ENCODE results near the gene PLEKHA5. TPM values are rescaled to one million over a fixed set of nuclear protein-coding genes. Genes with fewer than 3 reads are reported as not detected.
A peak's percentile ranks its signal among the peaks of the same experiment; 100 is the strongest.

Gene PLEKHA5
- total RNA-seq, 4 donors from 2014 or later: 12.6 to 195 (median 49.6) TPM

DNA sequence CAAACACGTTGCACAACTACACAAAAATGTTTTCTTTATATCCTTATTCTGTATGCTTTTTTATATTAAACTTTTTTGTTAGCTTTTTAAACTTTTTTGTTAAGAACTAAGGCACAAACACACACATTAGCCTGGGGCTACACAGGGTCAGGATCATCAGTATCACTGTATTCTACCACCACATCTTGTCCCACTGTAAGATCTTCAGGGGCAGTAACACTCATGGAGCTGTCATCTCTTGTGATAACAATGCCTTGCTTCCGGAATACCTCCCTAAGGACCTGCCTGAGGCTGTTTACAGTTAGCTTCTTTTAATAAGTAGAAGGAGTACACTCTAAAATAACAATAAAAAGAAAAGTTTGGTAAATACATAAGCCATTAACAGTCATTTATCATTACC is 42.2 kb downstream of the PLEKHA5 start:
- intact Hi-C loops (cut with DNase I; ENCODE audit: low total_unique reads): no loop called here
- H3K27ac ChIP-seq: no peak overlapping the region
- DNase-seq: no peak
- no peaks in the 10 kb centered on the region for H3K4me1 ChIP-seq
- no peaks in the 10 kb centered on the region for H3K9me3 ChIP-seq
- no peak overlapping the region for H3K4me3 ChIP-seq
- H3K36me3 ChIP-seq: no peaks in the 10 kb centered on the region
- TF ChIP-seq POLR2A (IDR thresholded peaks at IDR 0.05): no peak
- TF ChIP-seq, protein P1, sequence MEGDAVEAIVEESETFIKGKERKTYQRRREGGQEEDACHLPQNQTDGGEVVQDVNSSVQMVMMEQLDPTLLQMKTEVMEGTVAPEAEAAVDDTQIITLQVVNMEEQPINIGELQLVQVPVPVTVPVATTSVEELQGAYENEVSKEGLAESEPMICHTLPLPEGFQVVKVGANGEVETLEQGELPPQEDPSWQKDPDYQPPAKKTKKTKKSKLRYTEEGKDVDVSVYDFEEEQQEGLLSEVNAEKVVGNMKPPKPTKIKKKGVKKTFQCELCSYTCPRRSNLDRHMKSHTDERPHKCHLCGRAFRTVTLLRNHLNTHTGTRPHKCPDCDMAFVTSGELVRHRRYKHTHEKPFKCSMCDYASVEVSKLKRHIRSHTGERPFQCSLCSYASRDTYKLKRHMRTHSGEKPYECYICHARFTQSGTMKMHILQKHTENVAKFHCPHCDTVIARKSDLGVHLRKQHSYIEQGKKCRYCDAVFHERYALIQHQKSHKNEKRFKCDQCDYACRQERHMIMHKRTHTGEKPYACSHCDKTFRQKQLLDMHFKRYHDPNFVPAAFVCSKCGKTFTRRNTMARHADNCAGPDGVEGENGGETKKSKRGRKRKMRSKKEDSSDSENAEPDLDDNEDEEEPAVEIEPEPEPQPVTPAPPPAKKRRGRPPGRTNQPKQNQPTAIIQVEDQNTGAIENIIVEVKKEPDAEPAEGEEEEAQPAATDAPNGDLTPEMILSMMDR (IDR thresholded peaks at IDR 0.05): no peak
- H3K27me3 ChIP-seq: no peaks in the 10 kb centered on the region

GRCh38 chr12:19177754-19178153 is 48.2 kb downstream of the PLEKHA5 start:
- H3K36me3 ChIP-seq: no peaks in the 10 kb centered on the region
- H3K27me3 ChIP-seq: no peaks in the 10 kb centered on the region
- H3K4me3 ChIP-seq: no peak overlapping the region
- DNase-seq: no peak
- intact Hi-C loops (cut with DNase I; ENCODE audit: low total_unique reads): no loop called here
- H3K4me1 ChIP-seq: no peaks in the 10 kb centered on the region
- no peak overlapping the region for H3K27ac ChIP-seq
- no peaks in the 10 kb centered on the region for H3K9me3 ChIP-seq
- TF ChIP-seq, protein P1 (IDR thresholded peaks at IDR 0.05): no peak
- no peak for TF ChIP-seq POLR2A (IDR thresholded peaks at IDR 0.05)

GRCh38 chr12:19179986-19180385 is 50.5 kb downstream of the PLEKHA5 start:
- intact Hi-C loops (cut with DNase I; ENCODE audit: low total_unique reads): no loop called here
- Histone ChIP-seq H3K27me3 (no peaks in the 10 kb centered on the region), H3K27ac (no peak overlapping the region), H3K4me3 (no peak overlapping the region), H3K36me3 (no peaks in the 10 kb centered on the region), H3K9me3 (no peaks in the 10 kb centered on the region), H3K4me1 (no peaks in the 10 kb centered on the region)
- DNase-seq: no peak
- TF ChIP-seq, protein P1 (IDR thresholded peaks at IDR 0.05): no peak
- TF ChIP-seq POLR2A (IDR thresholded peaks at IDR 0.05): no peak

- Histone ChIP-seq H3K4me3 (no peak overlapping the region), H3K27ac (peak overlapping the region in 1 of 2 donors; percentile 58), H3K36me3 (no peaks in the 10 kb centered on the region), H3K9me3 (no peaks in the 10 kb centered on the region), H3K27me3 (no peaks in the 10 kb centered on the region), H3K4me1 (peaks cover 0 to 9% of the 10 kb centered on the region in 2 donors)
- intact Hi-C loops (cut with DNase I; ENCODE audit: low total_unique reads): no loop called here
- DNase-seq: no peak
- TF ChIP-seq, protein P1 (IDR thresholded peaks at IDR 0.05): peak in 2 of 4 experiments; percentile 10 to 13
- TF ChIP-seq POLR2A (IDR thresholded peaks at IDR 0.05): no peak
These were observed 52.3 kb downstream of the PLEKHA5 start for GRCh38 chr12:19181666-19182426.

GRCh38 chr12:19183121-19183838 is 53.7 kb downstream of the PLEKHA5 start:
- no peak for DNase-seq
- intact Hi-C loops (cut with DNase I; ENCODE audit: low total_unique reads): no loop called here

More at GRCh38 chr12:19183121-19183838, 53.7 kb downstream of the PLEKHA5 start:
- H3K4me3 ChIP-seq: no peak overlapping the region
- peaks cover 0 to 9% of the 10 kb centered on the region in 2 donors for H3K4me1 ChIP-seq
- no peaks in the 10 kb centered on the region for H3K36me3 ChIP-seq
- no peaks in the 10 kb centered on the region for H3K27me3 ChIP-seq
- TF ChIP-seq, protein P1 (IDR thresholded peaks at IDR 0.05): no peak
- no peak for TF ChIP-seq POLR2A (IDR thresholded peaks at IDR 0.05)
- no peaks in the 10 kb centered on the region for H3K9me3 ChIP-seq
- peak overlapping the region in 1 of 2 donors; percentile 4 for H3K27ac ChIP-seq
